ENCODE results near the gene ACAD9. TPM values are rescaled to one million over a fixed set of nuclear protein-coding genes. Genes with fewer than 3 reads are reported as not detected.

ACAD9 gene
- total and polyA plus RNA-seq, 12 donors = 20.8 to 45.9 (median 37.2) TPM

- Histone ChIP-seq H3K36me3 (no peaks in the 10 kb centered on the region), H3K27ac (no peak overlapping the region), H3K27me3 (no peaks in the 10 kb centered on the region), H3K9me3 (no peaks in the 10 kb centered on the region), H3K4me3 (no peak overlapping the region), H3K4me1 (no peaks in the 10 kb centered on the region)
- no peak for TF ChIP-seq CTCF (IDR thresholded peaks at IDR 0.05)
- intact Hi-C loops (cut with DNase I) = no loop called here
- 84 to 90% methylated on average over 14 to 15 of the region's 15 CpGs for WGBS, 2 donors
- ATAC-seq = no peak
- DNase-seq = no peak
Measured at GRCh38 chr3:128942161-128942952, 62.9 kb downstream of the ACAD9 start.

GRCh38 chr3:128945041-128945877 is 65.8 kb downstream of the ACAD9 start:
- no peak overlapping the region for H3K27ac ChIP-seq
- TF ChIP-seq CTCF (IDR thresholded peaks at IDR 0.05) = no peak
- DNase-seq (no peak), ATAC-seq (no peak)
- H3K27me3 ChIP-seq = no peaks in the 10 kb centered on the region
- no peak overlapping the region for H3K4me3 ChIP-seq
- 90% methylated on average over 21 of the region's 21 CpGs for WGBS, 2 donors
- no peaks in the 10 kb centered on the region for H3K4me1 ChIP-seq
- no peaks in the 10 kb centered on the region for H3K36me3 ChIP-seq
- intact Hi-C loops (cut with DNase I) = no loop called here
- no peaks in the 10 kb centered on the region for H3K9me3 ChIP-seq

GRCh38 chr3:128945878-128946175 is 66.4 kb downstream of the ACAD9 start:
- DNase-seq = no peak

GRCh38 chr3:128946411-128946810 is 67.0 kb downstream of the ACAD9 start:
- no peak for TF ChIP-seq CTCF (IDR thresholded peaks at IDR 0.05)
- Histone ChIP-seq H3K9me3 (no peaks in the 10 kb centered on the region), H3K36me3 (no peaks in the 10 kb centered on the region), H3K4me1 (no peaks in the 10 kb centered on the region), H3K27ac (no peak overlapping the region), H3K4me3 (no peak overlapping the region), H3K27me3 (no peaks in the 10 kb centered on the region)
- intact Hi-C loops (cut with DNase I) = no loop called here
- ATAC-seq = no peak
- DNase-seq = no peak
- 68 to 83% methylated on average over 7 of the region's 7 CpGs for WGBS, 2 donors

More at GRCh38 chr3:128945878-128946175, 66.4 kb downstream of the ACAD9 start:
- intact Hi-C loops (cut with DNase I) = no loop called here
- ATAC-seq = peak in 1 of 8 donors; percentile 35
- H3K36me3 ChIP-seq = no peaks in the 10 kb centered on the region
- H3K27ac ChIP-seq = no peak overlapping the region
- no peaks in the 10 kb centered on the region for H3K4me1 ChIP-seq
- H3K4me3 ChIP-seq = no peak overlapping the region
- 72 to 79% methylated on average over 3 of the region's 3 CpGs for WGBS, 2 donors
- H3K9me3 ChIP-seq = no peaks in the 10 kb centered on the region
- H3K27me3 ChIP-seq = no peaks in the 10 kb centered on the region
- TF ChIP-seq CTCF (IDR thresholded peaks at IDR 0.05) = no peak
